H9 (cell line): Measurements from ENCODE around the gene MATN1. TPM values are rescaled to one million over a fixed set of nuclear protein-coding genes. Genes with fewer than 3 reads are reported as not detected.

Source experiments
- DNase-seq: peaks from one replicate; pipeline ENCODE4 v3.0.0-alpha.2; 2017
- H2AFZ ChIP-seq: one replicate; pipeline ENCODE4 v1.6.1; 2013; ENCODE audit warnings: mild to moderate bottlenecking, low read length, control low read depth, moderate library complexity
- H2AK5ac ChIP-seq: 2 replicates; pipeline ENCODE4 v1.6.1; 2013; ENCODE audit warnings: low read length, control low read depth, mixed read lengths; ENCODE audit not compliant: insufficient read length
- H2BK120ac ChIP-seq: one replicate; pipeline ENCODE4 v1.6.1; 2013; ENCODE audit warnings: low read depth, mild to moderate bottlenecking, low read length, control low read depth, inconsistent platforms; ENCODE audit not compliant: poor library complexity, severe bottlenecking
- H2BK12ac ChIP-seq: 2 replicates; pipeline ENCODE4 v1.6.1; 2013; ENCODE audit warnings: low read length, control low read depth, mixed read lengths, low read depth; ENCODE audit not compliant: insufficient read length
- H2BK15ac ChIP-seq: 2 replicates; pipeline ENCODE4 v1.6.1; 2013; ENCODE audit warnings: low read depth, low read length, control low read depth
- H2BK20ac ChIP-seq: one replicate; pipeline ENCODE4 v1.6.1; 2013; ENCODE audit warnings: low read depth, mild to moderate bottlenecking, low read length, control low read depth, inconsistent platforms; ENCODE audit not compliant: poor library complexity, severe bottlenecking
- H2BK5ac ChIP-seq: 2 replicates; pipeline ENCODE4 v1.6.1; 2013; ENCODE audit warnings: low read length, control low read depth, mixed read lengths; ENCODE audit not compliant: insufficient read length
- H3K14ac ChIP-seq: 2 replicates; pipeline ENCODE4 v1.6.1; 2013; ENCODE audit warnings: low read length, control low read depth; ENCODE audit not compliant: insufficient read depth
- H3K18ac ChIP-seq: 2 replicates; pipeline ENCODE4 v1.6.1; 2013; ENCODE audit warnings: low read depth, mild to moderate bottlenecking, mixed read lengths, low read length, control low read depth; ENCODE audit not compliant: insufficient read length
- H3K23ac ChIP-seq: 2 replicates; pipeline ENCODE4 v1.6.1; 2013; ENCODE audit warnings: low read length, control low read depth, mixed read lengths, low read depth; ENCODE audit not compliant: insufficient read length
- H3K23me2 ChIP-seq: 2 replicates; pipeline ENCODE4 v1.6.1; 2013; ENCODE audit warnings: low read depth, mild to moderate bottlenecking, mixed read lengths, low read length, control low read depth; ENCODE audit not compliant: insufficient read length, poor library complexity, severe bottlenecking
- H3K27ac ChIP-seq: 2 replicates; pipeline ENCODE4 v1.5.1; 2013; ENCODE audit warnings: low read length, control low read depth, mixed read lengths, low read depth; ENCODE audit not compliant: insufficient read length
- H3K27me3 ChIP-seq: 2 replicates; pipeline ENCODE4 v1.6.1; 2013; ENCODE audit warnings: low read length, control low read depth, inconsistent platforms; ENCODE audit not compliant: insufficient read depth
- H3K4ac ChIP-seq: 2 replicates; pipeline ENCODE4 v1.6.1; 2013; ENCODE audit warnings: low read depth, mild to moderate bottlenecking, control low read depth, inconsistent platforms, low read length, moderate library complexity
- H3K4me1 ChIP-seq: 2 replicates; pipeline ENCODE4 v1.6.1; 2013; ENCODE audit warnings: low read length, control low read depth, inconsistent platforms; ENCODE audit not compliant: insufficient read depth
- H3K4me2 ChIP-seq: 2 replicates; pipeline ENCODE4 v1.6.1; 2013; ENCODE audit warnings: low read length, control low read depth, mixed read lengths; ENCODE audit not compliant: insufficient read length, insufficient read depth
- H3K56ac ChIP-seq: 2 replicates; pipeline ENCODE4 v1.6.1; 2013; ENCODE audit warnings: low read depth, mild to moderate bottlenecking, mixed read lengths, low read length, control low read depth; ENCODE audit not compliant: insufficient read length
- H3K79me1 ChIP-seq: 2 replicates; pipeline ENCODE4 v1.6.1; 2013; ENCODE audit warnings: low read depth, mild to moderate bottlenecking, moderate library complexity, low read length, control low read depth, inconsistent platforms; ENCODE audit not compliant: insufficient read depth, poor library complexity, severe bottlenecking
- H3K79me2 ChIP-seq: 2 replicates; pipeline ENCODE4 v1.6.1; 2013; ENCODE audit warnings: low read length, control low read depth, inconsistent platforms; ENCODE audit not compliant: insufficient read depth
- H3K9ac ChIP-seq: 2 replicates; pipeline ENCODE4 v1.6.1; 2013; ENCODE audit warnings: low read length, control low read depth, mixed read lengths; ENCODE audit not compliant: insufficient read length; ENCODE audit errors: extremely low read depth
- H3K9me3 ChIP-seq: one replicate; pipeline ENCODE4 v1.6.1; 2013; ENCODE audit warnings: low read depth, low read length, inconsistent platforms; ENCODE audit not compliant: control insufficient read depth
- H3T11ph ChIP-seq: one replicate; pipeline ENCODE4 v1.6.1; 2013; ENCODE audit warnings: mild to moderate bottlenecking, low read length, control low read depth, inconsistent platforms
- H4K20me1 ChIP-seq: one replicate; pipeline ENCODE4 v1.6.1; 2013; ENCODE audit not compliant: control insufficient read depth, insufficient read length, insufficient read depth
- H4K5ac ChIP-seq: 2 replicates; pipeline ENCODE4 v1.6.1; 2013; ENCODE audit warnings: low read depth, mild to moderate bottlenecking, mixed read lengths, low read length, control low read depth; ENCODE audit not compliant: insufficient read length
- H4K8ac ChIP-seq: replicated peaks from 2 replicates; pipeline ENCODE4 v1.6.1; 2013; ENCODE audit warnings: low read length, control low read depth, mixed read lengths, low read depth; ENCODE audit not compliant: insufficient read length
- H4K91ac ChIP-seq: 2 replicates; pipeline ENCODE4 v1.6.1; 2013; ENCODE audit warnings: low read depth, mild to moderate bottlenecking, moderate library complexity, mixed read lengths, low read length, control low read depth; ENCODE audit not compliant: insufficient read length
- H3K27ac Mint-ChIP-seq, 3 experiments: 2 replicates in 2 of 3; 3 replicates in 1 of 3; pipeline ENCODE4 v1.8.0; 2020 to 2021; ENCODE audit warnings: mixed read lengths in 3 of 3, mild to moderate bottlenecking in 1 of 3, moderate library complexity in 1 of 3
- H3K27me3 Mint-ChIP-seq: 2 replicates; pipeline ENCODE4 v1.8.0; 2021; ENCODE audit warnings: low read depth, mild to moderate bottlenecking, moderate library complexity, mixed read lengths
- H3K36me3 Mint-ChIP-seq, 3 experiments: 2 replicates in 2 of 3; 3 replicates in 1 of 3; pipeline ENCODE4 v1.8.0; 2020 to 2021; ENCODE audit warnings: low read depth in 3 of 3, mixed read lengths in 3 of 3; ENCODE audit not compliant: insufficient read depth in 1 of 3
- H3K4me1 Mint-ChIP-seq, 2 experiments: 2 replicates each; pipeline ENCODE4 v1.8.0; 2020; ENCODE audit warnings: mixed read lengths in 2 of 2
- H3K4me3 Mint-ChIP-seq, 2 experiments: 2 replicates in 1 of 2; 3 replicates in 1 of 2; pipeline ENCODE4 v1.8.0; 2020 to 2021; ENCODE audit warnings: mild to moderate bottlenecking in 2 of 2, mixed read lengths in 2 of 2, moderate library complexity in 1 of 2
- H3K9me3 Mint-ChIP-seq, 2 experiments: 2 replicates in 1 of 2; 3 replicates in 1 of 2; pipeline ENCODE4 v1.8.0; 2020; ENCODE audit warnings: mild to moderate bottlenecking in 2 of 2, mixed read lengths in 2 of 2, moderate library complexity in 1 of 2
- CTCF ChIP-seq: fragments of 200-600 bp; sonication (generic); conservative IDR thresholded peaks from 3 replicates; pipeline ENCODE4 v1.8.0; 2021; ENCODE audit warnings: antibody characterized with exemption, mild to moderate bottlenecking
- total RNA-seq: library from RNA; stranded (reverse); gene quantifications from 2 replicates; pipeline ENCODE4 v1.2.1, GENCODE V29; 2021

The MATN1 gene
- total RNA-seq, 1 experiment from 2014 or later: not detected

DNA sequence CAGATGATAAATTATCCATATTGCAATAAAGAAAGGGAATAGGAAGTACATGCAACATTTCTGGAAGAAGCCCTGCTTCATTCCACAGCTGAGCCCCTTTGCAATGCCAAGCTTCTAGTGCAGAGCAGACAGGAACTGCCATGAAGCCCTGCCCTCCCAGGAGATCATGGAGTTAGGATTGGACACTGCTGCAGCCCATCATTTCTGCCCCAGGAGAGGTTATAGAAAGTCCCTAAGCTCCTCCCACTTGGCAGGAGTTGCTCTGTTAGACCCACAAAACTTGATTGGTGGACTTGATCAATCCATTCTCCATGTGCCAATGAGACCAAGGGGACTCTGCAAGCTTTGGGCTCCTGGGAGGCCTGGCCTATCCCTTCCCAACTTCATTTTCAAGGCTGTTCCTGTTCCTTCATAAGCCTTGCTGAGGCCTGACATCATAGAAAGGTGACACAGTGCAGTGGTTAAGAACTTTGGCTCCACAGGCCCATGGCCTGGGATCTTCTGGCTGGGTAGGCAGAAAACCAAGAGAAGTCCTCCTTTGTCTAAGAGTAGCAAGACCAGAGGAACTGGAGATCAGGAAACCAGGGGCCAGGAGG lies 35.5 kb upstream of the MATN1 start:
- H3K4me3 Mint-ChIP-seq: no peak overlapping the region
- H3K9me3 Mint-ChIP-seq: peaks cover 0 to 4% of the 10 kb centered on the region in 2 experiments; a peak in 2 of 5 replicates
- Histone ChIP-seq H4K20me1 (no peaks in the 10 kb centered on the region), H2BK20ac (no peak overlapping the region), H2AFZ (no peak overlapping the region), H3K9ac (no peak overlapping the region), H3K56ac (no peak overlapping the region), H2BK15ac (no peak overlapping the region), H2BK120ac (no peak overlapping the region), H3K23me2 (no peaks in the 10 kb centered on the region), H3K4ac (no peak overlapping the region), H3K27ac (no peak overlapping the region), H4K8ac (no peak overlapping the region), H2AK5ac (no peak overlapping the region), H3K4me2 (no peak overlapping the region), H2BK12ac (no peak overlapping the region), H2BK5ac (no peak overlapping the region), H3K27me3 (no peaks in the 10 kb centered on the region), H3K79me1 (no peaks in the 10 kb centered on the region), H3K4me1 (no peaks in the 10 kb centered on the region), H3K9me3 (no peaks in the 10 kb centered on the region), H4K5ac (no peak overlapping the region), H3K79me2 (no peaks in the 10 kb centered on the region), H3K23ac (no peak overlapping the region), H3T11ph (no peak overlapping the region), H4K91ac (no peak overlapping the region), H3K14ac (no peak overlapping the region), H3K18ac (no peak overlapping the region)
- peaks cover 0 to 5% (median 0%) of the 10 kb centered on the region in 3 experiments; a peak in 1 of 7 replicates for H3K36me3 Mint-ChIP-seq
- peaks cover 4% of the 10 kb centered on the region for H3K27me3 Mint-ChIP-seq
- H3K27ac Mint-ChIP-seq: no peak overlapping the region
- H3K4me1 Mint-ChIP-seq: peaks cover 19 to 30% of the 10 kb centered on the region in 2 experiments
- DNase-seq: no peak
- TF ChIP-seq CTCF: no peak
